ENCODE data around the gene NPFF. TPM values are rescaled to one million over a fixed set of nuclear protein-coding genes. Genes with fewer than 3 reads are reported as not detected.

Gene NPFF
- total RNA-seq, 1 experiment from 2014 or later = not detected

- Histone ChIP-seq H3K4me3 (no peak overlapping the region), H3K9me2 (ENCODE audit: insufficient read depth) (no peaks in the 10 kb centered on the region), H3K27ac (no peak overlapping the region), H3K36me3 (ENCODE audit: low read depth) (peaks cover 19% of the 10 kb centered on the region), H3F3A (ENCODE audit: insufficient read depth, low read depth) (no peaks in the 10 kb centered on the region), H3K79me2 (ENCODE audit: low read depth) (no peaks in the 10 kb centered on the region), H3K27me3 (ENCODE audit: insufficient read depth, low read depth) (no peaks in the 10 kb centered on the region), H4K20me1 (ENCODE audit: insufficient read depth) (no peaks in the 10 kb centered on the region), H3K9me3 (ENCODE audit: insufficient read depth, low read depth) (no peaks in the 10 kb centered on the region), H3K4me2 (no peak overlapping the region), H3K4me1 (replicated peaks; ENCODE audit: insufficient read depth) (0 out of 2 replicates have a peak, but pooled peaks cover 7% of the 10 kb centered on the region), H2AFZ (no peak overlapping the region)
- BruUV-seq (replicated peaks) = no TSS peak
- TF ChIP-seq EZH2 (IDR thresholded peaks at IDR 0.05; ENCODE audit: low read depth) (no peak), CTCF (conservative IDR thresholded peaks at IDR 0.05) (no peak)
- POLR2A ChIA-PET (ENCODE audit: unreplicated experiment) = no interaction called here
- intact Hi-C loops (cut with micrococcal nuclease; ENCODE audit: unreplicated experiment) = no loop called here
- CTCF ChIA-PET = interaction anchor here (0.7 kb wide), 1 partner anchor 179 kb away, joined by 13 read pairs; no protein-coding TSS in a partner anchor
- DNase-seq = peak; percentile 25 to 38
Measured at GRCh38 chr12:53530920-53531319, 23.6 kb upstream of the NPFF start.

GRCh38 chr12:53530061-53530460 is 22.8 kb upstream of the NPFF start:
- no peak for DNase-seq
- Histone ChIP-seq H3K36me3 (ENCODE audit: low read depth) (peaks cover 17% of the 10 kb centered on the region; the same call in 1 of the 2 replicates), H3K9me2 (ENCODE audit: insufficient read depth) (no peaks in the 10 kb centered on the region), H3K27me3 (ENCODE audit: insufficient read depth, low read depth) (no peaks in the 10 kb centered on the region), H3K79me2 (ENCODE audit: low read depth) (no peaks in the 10 kb centered on the region), H3K4me3 (no peak overlapping the region), H3K9me3 (ENCODE audit: insufficient read depth, low read depth) (no peaks in the 10 kb centered on the region), H3K4me2 (no peak overlapping the region), H3K27ac (no peak overlapping the region), H3K4me1 (replicated peaks; ENCODE audit: insufficient read depth) (0 out of 2 replicates have a peak, but pooled peaks cover 7% of the 10 kb centered on the region), H3F3A (ENCODE audit: insufficient read depth, low read depth) (no peaks in the 10 kb centered on the region), H2AFZ (no peak overlapping the region), H4K20me1 (ENCODE audit: insufficient read depth) (no peaks in the 10 kb centered on the region)
- BruUV-seq (replicated peaks) = no TSS peak
- POLR2A ChIA-PET (ENCODE audit: unreplicated experiment) = no interaction called here
- no peak for TF ChIP-seq EZH2 (IDR thresholded peaks at IDR 0.05; ENCODE audit: low read depth)
- TF ChIP-seq CTCF (conservative IDR thresholded peaks at IDR 0.05) = no peak
- CTCF ChIA-PET = no interaction called here
- intact Hi-C loops (cut with micrococcal nuclease; ENCODE audit: unreplicated experiment) = no loop called here

GRCh38 chr12:53524476-53524875 is 17.2 kb upstream of the NPFF start:
- Histone ChIP-seq H3K9me2 (ENCODE audit: insufficient read depth) (no peaks in the 10 kb centered on the region), H2AFZ (no peak overlapping the region), H3K79me2 (ENCODE audit: low read depth) (no peaks in the 10 kb centered on the region), H3K4me2 (no peak overlapping the region), H3K4me3 (no peak overlapping the region), H3K36me3 (ENCODE audit: low read depth) (0 out of 2 replicates have a peak, but pooled peaks cover 5% of the 10 kb centered on the region), H3K27ac (no peak overlapping the region), H3K9me3 (ENCODE audit: insufficient read depth, low read depth) (no peaks in the 10 kb centered on the region), H4K20me1 (ENCODE audit: insufficient read depth) (no peaks in the 10 kb centered on the region; the same call in 1 of the 2 replicates), H3F3A (ENCODE audit: insufficient read depth, low read depth) (no peaks in the 10 kb centered on the region), H3K4me1 (replicated peaks; ENCODE audit: insufficient read depth) (no peaks in the 10 kb centered on the region), H3K27me3 (ENCODE audit: insufficient read depth, low read depth) (no peaks in the 10 kb centered on the region)
- TF ChIP-seq CTCF (conservative IDR thresholded peaks at IDR 0.05) (no peak), EZH2 (IDR thresholded peaks at IDR 0.05; ENCODE audit: low read depth) (no peak)
- POLR2A ChIA-PET (ENCODE audit: unreplicated experiment) = no interaction called here
- no peak for DNase-seq
- BruUV-seq (replicated peaks) = no TSS peak
- CTCF ChIA-PET = interaction anchor here (0.6 kb wide), 1 partner anchor 40 kb away, joined by 5 read pairs; no protein-coding TSS in a partner anchor
- intact Hi-C loops (cut with micrococcal nuclease; ENCODE audit: unreplicated experiment) = no loop called here

All from PC-9 (cell line).